Panc1 (cell line): ENCODE measurements around the gene MMRN2. TPM values are rescaled to one million over a fixed set of nuclear protein-coding genes. Genes with fewer than 3 reads are reported as not detected.
"Not testable (repeated sequence)": the region's sequence is repeated elsewhere in the genome, so short reads cannot be mapped to it uniquely, and the experiment has no call there.

Experiments used
- ATAC-seq: fragments of 200-7000 bp; cut with Tn5 transposase; 2 replicates; pipeline ENCODE4 v1.9.1; 2020; ENCODE audit warnings: mild to moderate bottlenecking, moderate library complexity
- BruUV-seq: library from RNA; stranded (reverse); fragments of 400-500 nt; replicated peaks from 2 replicates; lab custom pipeline; 2021; lab: Mats Ljungman, UMichigan
- CTCF ChIA-PET: fragments of 300-600 bp; sonication (Branson Sonifier 250); formaldehyde crosslinking; loops from one replicate; lab custom pipeline; 2022; ENCODE audit warnings: antibody characterized with exemption; lab: Charles Lee
- POLR2A ChIA-PET: fragments of 300-600 bp; sonication (Branson Sonifier 250); formaldehyde crosslinking; loops from one replicate; lab custom pipeline; 2022; ENCODE audit warnings: antibody characterized with exemption; lab: Charles Lee
- DNase-seq: peaks from one replicate; pipeline ENCODE4 v3.0.0-alpha.2; 2010; ENCODE audit warnings: low read depth, low spot score
- H3K27ac ChIP-seq: 2 replicates; pipeline ENCODE4 v1.5.1; 2011; ENCODE audit warnings: mild to moderate bottlenecking, low read length, inconsistent platforms
- H3K27me3 ChIP-seq: fragments of 200-500 bp; sonication (Bioruptor generic); 2 replicates; pipeline ENCODE4 v1.6.0; 2014; ENCODE audit warnings: low read length, inconsistent platforms; ENCODE audit not compliant: control insufficient read depth, insufficient read depth
- H3K36me3 ChIP-seq: fragments of 200-500 bp; sonication (Bioruptor generic); 2 replicates; pipeline ENCODE4 v1.5.1; 2014; ENCODE audit warnings: inconsistent platforms, mild to moderate bottlenecking, low read length, moderate library complexity; ENCODE audit not compliant: control insufficient read depth, insufficient read depth
- H3K4me1 ChIP-seq: 2 replicates; pipeline ENCODE4 v1.5.1; 2011; ENCODE audit warnings: inconsistent platforms, mild to moderate bottlenecking, low read length, moderate library complexity; ENCODE audit not compliant: control insufficient read depth, insufficient read depth
- H3K4me3 ChIP-seq, 2 experiments: 2 replicates each; pipeline ENCODE4 v1.5.1; 2011 to 2012; ENCODE audit warnings: low read depth in 2 of 2, low read length in 2 of 2, mild to moderate bottlenecking in 2 of 2, inconsistent platforms in 1 of 2, moderate library complexity in 1 of 2
- H3K9me3 ChIP-seq: fragments of 200-500 bp; sonication (Bioruptor generic); 2 replicates; pipeline ENCODE4 v1.5.1; 2014; ENCODE audit warnings: low read depth, mild to moderate bottlenecking, inconsistent platforms, low read length, moderate library complexity; ENCODE audit not compliant: control insufficient read depth, insufficient read depth
- CTCF ChIP-seq: fragments of 450-650 bp; IDR thresholded peaks from 2 replicates; pipeline ENCODE4 v1.5.1; 2017; ENCODE audit warnings: mild to moderate bottlenecking
- POLR2AphosphoS5 ChIP-seq: IDR thresholded peaks from 2 replicates; pipeline ENCODE4 v1.6.1; 2012; ENCODE audit warnings: mild to moderate bottlenecking, low read depth, low read length, moderate library complexity
- REST ChIP-seq, 2 experiments: IDR thresholded peaks; 2 replicates each; pipeline ENCODE4 v1.6.1; 2011 to 2012; ENCODE audit warnings: low read depth in 2 of 2, control low read depth in 1 of 2, low read length in 1 of 2, mild to moderate bottlenecking in 1 of 2, moderate library complexity in 1 of 2; ENCODE audit not compliant: insufficient read depth in 1 of 2
- SIN3A ChIP-seq: IDR thresholded peaks from 2 replicates; pipeline ENCODE4 v1.6.1; 2012; ENCODE audit warnings: low read depth, mild to moderate bottlenecking, low read length, moderate library complexity, borderline replicate concordance; ENCODE audit not compliant: insufficient read depth
- TCF7L2 ChIP-seq: IDR thresholded peaks from 2 replicates; pipeline ENCODE4 v1.6.1; 2011; ENCODE audit warnings: mild to moderate bottlenecking, low read depth, low read length, inconsistent platforms
- in situ Hi-C: cut with HindIII; loops from 2 replicates; pipeline ENCODE4 v1.10.0; 2016; ENCODE audit warnings: low sequenced_read_pairs, low pct_unique_long_range_greater_than_20kb
- intact Hi-C: fragments of 100-400 bp; cut with micrococcal nuclease; formaldehyde crosslinking; loops from one replicate; pipeline ENCODE4 v1.10.0; 2022; ENCODE audit not compliant: unreplicated experiment
- total RNA-seq: library from RNA; stranded (reverse); gene quantifications from one replicate; pipeline ENCODE4 v1.2.1, GENCODE V29; 2021; ENCODE audit not compliant: unreplicated experiment

Gene MMRN2
- total RNA-seq, 1 experiment from 2014 or later, result 1.0 TPM

- H3K9me3 ChIP-seq, in situ Hi-C loops, ATAC-seq, H3K4me1 ChIP-seq, DNase-seq, H3K27me3 ChIP-seq, BruUV-seq, H3K4me3 ChIP-seq, POLR2A ChIA-PET, H3K36me3 ChIP-seq, H3K27ac ChIP-seq, CTCF ChIA-PET, intact Hi-C loops: not testable (repeated sequence)
Measured at GRCh38 chr10:86999802-87000403, 42.5 kb upstream of the MMRN2 start.

GRCh38 chr10:86992929-86993328, 35.5 kb upstream of the MMRN2 start:
- in situ Hi-C loops (no loop called here), intact Hi-C loops (no loop called here)
- DNase-seq, result no peak
- H3K36me3 ChIP-seq, result no peaks in the 10 kb centered on the region
- POLR2A ChIA-PET, result no interaction called here
- no peak overlapping the region for H3K4me3 ChIP-seq
- H3K27ac ChIP-seq, result no peak overlapping the region
- TF ChIP-seq TCF7L2 (no peak), SIN3A (no peak), CTCF (no peak), POLR2AphosphoS5 (no peak)
- H3K27me3 ChIP-seq, result no peaks in the 10 kb centered on the region
- BruUV-seq, result no TSS peak
- no peaks in the 10 kb centered on the region for H3K4me1 ChIP-seq
- H3K9me3 ChIP-seq, result no peaks in the 10 kb centered on the region
- ATAC-seq, result no peak
- CTCF ChIA-PET, result no interaction called here

- intact Hi-C loops, result no loop called here
- POLR2A ChIA-PET, result no interaction called here
- DNase-seq (no peak), ATAC-seq (no peak)
- Histone ChIP-seq H3K4me3 (no peak overlapping the region), H3K27ac (no peak overlapping the region), H3K27me3 (no peaks in the 10 kb centered on the region), H3K4me1 (no peaks in the 10 kb centered on the region), H3K9me3 (no peaks in the 10 kb centered on the region), H3K36me3 (no peaks in the 10 kb centered on the region)
- TF ChIP-seq CTCF, result no peak
- TF ChIP-seq POLR2AphosphoS5, result no peak
- TF ChIP-seq SIN3A, result no peak
- no peak for TF ChIP-seq TCF7L2
- TF ChIP-seq REST (IDR thresholded peaks at IDR 0.05; ENCODE audit: insufficient read depth in 1 of 2, low read depth in 2 of 2, low read length in 1 of 2), result no peak
- CTCF ChIA-PET, result no interaction called here
- in situ Hi-C loops, result no loop called here
- no TSS peak for BruUV-seq
Measured at GRCh38 chr10:86992456-86992855, 35.0 kb upstream of the MMRN2 start.

- H3K27me3 ChIP-seq, H3K4me3 ChIP-seq, H3K36me3 ChIP-seq, H3K9me3 ChIP-seq, DNase-seq, intact Hi-C loops, BruUV-seq, H3K27ac ChIP-seq, ATAC-seq, H3K4me1 ChIP-seq, in situ Hi-C loops: not testable (repeated sequence)
- ChIA-PET POLR2A (interaction anchor here (0.6 kb wide), 1 partner anchor 23 kb away, joined by 11 read pairs; no protein-coding TSS in a partner anchor), CTCF (interaction anchor here (1.2 kb wide), 1 partner anchor 31 kb away, joined by 3 read pairs; no protein-coding TSS in a partner anchor)
Measured at GRCh38 chr10:86991362-86991761, 33.9 kb upstream of the MMRN2 start.
